CD4-positive, alpha-beta T cell treated with Interleukin-17A for 1 hour (primary cell): ENCODE data around the gene MMAA.
"Not testable (repeated sequence)": the region's sequence is repeated elsewhere in the genome, so short reads cannot be mapped to it uniquely, and the experiment has no call there.

Experiments used
- DNase-seq: peaks from one replicate; pipeline ENCODE4 v3.0.0-alpha.2; 2020

The MMAA gene

GRCh38 chr4:145618932-145619638, at the start of gene MMAA:
Gene MMAA (plus strand): TSS chr4:145619385. CDS start chr4:145639140, 19,755 bp downstream.
- peak; percentile 94 for DNase-seq

- DNase-seq: not testable (repeated sequence)
These were observed 44.6 kb upstream of the MMAA start for GRCh38 chr4:145574546-145574945.

GRCh38 chr4:145580906-145581305, 38.3 kb upstream of the MMAA start:
- no peak for DNase-seq

- no peak for DNase-seq
These were observed 35.8 kb upstream of the MMAA start for GRCh38 chr4:145583191-145584055.

- no peak for DNase-seq
These were observed 32.0 kb upstream of the MMAA start for GRCh38 chr4:145587088-145587754.

GRCh38 chr4:145589381-145589780, 29.8 kb upstream of the MMAA start:
- DNase-seq: not testable (repeated sequence)

GRCh38 chr4:145589916-145590702, 29.1 kb upstream of the MMAA start:
- no peak for DNase-seq

GRCh38 chr4:145602129-145602760, 16.9 kb upstream of the MMAA start:
- DNase-seq: no peak

GRCh38 chr4:145605941-145606340, 13.2 kb upstream of the MMAA start:
- no peak for DNase-seq

GRCh38 chr4:145609481-145610427, 9.4 kb upstream of the MMAA start:
- peak; percentile 72 for DNase-seq

GRCh38 chr4:145613566-145614232, 5.5 kb upstream of the MMAA start:
- no peak for DNase-seq

GRCh38 chr4:145614233-145614610, 5.0 kb upstream of the MMAA start:
- no peak for DNase-seq

- DNase-seq: peak; percentile 57
These were observed 814 bp upstream of the MMAA start for GRCh38 chr4:145618210-145618931.

- DNase-seq: peak; percentile 71
These were observed 433 bp downstream of the MMAA start for GRCh38 chr4:145619639-145619996.

GRCh38 chr4:145622067-145622466, 2.9 kb downstream of the MMAA start:
- DNase-seq: not testable (repeated sequence)

- peak; percentile 18 for DNase-seq
These were observed 4.6 kb downstream of the MMAA start for GRCh38 chr4:145623831-145624230.

- no peak for DNase-seq
These were observed 6.8 kb downstream of the MMAA start for GRCh38 chr4:145625677-145626622.

GRCh38 chr4:145626623-145626982, 7.4 kb downstream of the MMAA start:
- DNase-seq: no peak

GRCh38 chr4:145635117-145635516, 15.9 kb downstream of the MMAA start:
- no peak for DNase-seq
